Naive thymus-derived CD4-positive, alpha-beta T cell (primary cell): ENCODE results near the gene GCNA. TPM values are rescaled to one million over a fixed set of nuclear protein-coding genes. Genes with fewer than 3 reads are reported as not detected.

Source experiments
- ATAC-seq: fragments of 150-1000 bp; cut with Tn5 transposase; 2 replicates; pipeline ENCODE4 v1.10.0; 2021; ENCODE audit warnings: mild to moderate bottlenecking, moderate library complexity
- CTCF ChIA-PET: fragments of 350-600 bp; sonication (Branson Sonifier 250); formaldehyde crosslinking; loops from one replicate; lab custom pipeline; 2021; ENCODE audit warnings: antibody characterized with exemption; lab: Charles Lee
- POLR2A ChIA-PET: fragments of 350-600 bp; sonication (Branson Sonifier 250); formaldehyde crosslinking; loops from one replicate; lab custom pipeline; 2021; ENCODE audit warnings: antibody characterized with exemption, inconsistent platforms; lab: Charles Lee
- DNase-seq, 9 donors: peaks; one replicate each; pipeline versions ENCODE4 v3.0.0 to v3.0.0-alpha.2; 2020 to 2022; ENCODE audit warnings: mixed read lengths in 1 of 9
- H3K27ac ChIP-seq: one replicate; pipeline ENCODE4 v1.7.0; 2013; ENCODE audit warnings: mild to moderate bottlenecking, low read depth, low read length, moderate library complexity
- H3K27me3 ChIP-seq, 2 donors: one replicate each; pipeline ENCODE4 v1.7.0; 2013; ENCODE audit warnings: low read length in 2 of 2, mild to moderate bottlenecking in 2 of 2, moderate library complexity in 2 of 2; ENCODE audit not compliant: control insufficient read depth in 2 of 2, insufficient read depth in 2 of 2
- H3K36me3 ChIP-seq, 3 experiments: 1 replicate in 2 of 3; 2 replicates in 1 of 3; pipeline ENCODE4 v1.7.0; 2013; ENCODE audit warnings: low read length in 3 of 3, mild to moderate bottlenecking in 3 of 3, moderate library complexity in 1 of 3; ENCODE audit not compliant: insufficient read depth in 3 of 3, control insufficient read depth in 2 of 3
- H3K4me1 ChIP-seq, 2 donors: one replicate each; pipeline ENCODE4 v1.7.0; 2013; ENCODE audit warnings: low read length in 2 of 2, mild to moderate bottlenecking in 2 of 2, moderate library complexity in 1 of 2; ENCODE audit not compliant: control insufficient read depth in 2 of 2, insufficient read depth in 2 of 2
- H3K4me3 ChIP-seq: 2 replicates; pipeline ENCODE4 v1.7.0; 2013; ENCODE audit warnings: mild to moderate bottlenecking, low read length
- H3K9me3 ChIP-seq, 3 experiments: 1 replicate in 2 of 3; 2 replicates in 1 of 3; pipeline ENCODE4 v1.7.0; 2013; ENCODE audit warnings: low read length in 3 of 3; ENCODE audit not compliant: control insufficient read depth in 2 of 3
- H3K27ac Mint-ChIP-seq, 9 donors: one replicate each; pipeline ENCODE4 v1.8.0; 2020 to 2022; ENCODE audit warnings: mixed read lengths in 9 of 9, mild to moderate bottlenecking in 8 of 9, moderate library complexity in 5 of 9, inconsistent platforms in 2 of 9
- H3K27me3 Mint-ChIP-seq, 5 donors: one replicate each; pipeline ENCODE4 v1.8.0; 2021 to 2022; ENCODE audit warnings: mixed read lengths in 5 of 5, mild to moderate bottlenecking in 1 of 5
- H3K36me3 Mint-ChIP-seq, 5 donors: one replicate each; pipeline ENCODE4 v1.8.0; 2020 to 2022; ENCODE audit warnings: mixed read lengths in 5 of 5, mild to moderate bottlenecking in 3 of 5, inconsistent platforms in 1 of 5
- H3K4me1 Mint-ChIP-seq, 7 donors: one replicate each; pipeline ENCODE4 v1.8.0; 2020 to 2022; ENCODE audit warnings: mixed read lengths in 7 of 7, mild to moderate bottlenecking in 3 of 7, inconsistent platforms in 1 of 7
- H3K4me3 Mint-ChIP-seq, 10 donors: one replicate each; pipeline ENCODE4 v1.8.0; 2020 to 2022; ENCODE audit warnings: mild to moderate bottlenecking in 10 of 10, mixed read lengths in 10 of 10, moderate library complexity in 6 of 10, inconsistent platforms in 2 of 10
- H3K9me3 Mint-ChIP-seq, 11 donors: one replicate each; pipeline ENCODE4 v1.8.0; 2020 to 2022; ENCODE audit warnings: mixed read lengths in 11 of 11, mild to moderate bottlenecking in 4 of 11, inconsistent platforms in 1 of 11, moderate library complexity in 1 of 11
- intact Hi-C, 2 donors: fragments of 100-400 bp; cut with micrococcal nuclease; formaldehyde crosslinking; loops; one replicate each; pipeline ENCODE4 v1.15.1; 2023
- polyA plus RNA-seq, 2 donors: library from polyadenylated mRNA; unstranded; fragments of 300-500 nt; fragmentation: Illumina TruSeq; gene quantifications; one replicate each; pipeline ENCODE4 v1.2.3, GENCODE V29; 2021
- total RNA-seq, 6 experiments: library from RNA in 5 of 6; stranded (reverse) in 5 of 6; gene quantifications; 1 replicate in 5 of 6; 2 replicates in 1 of 6; pipeline ENCODE4 v1.2.3 and lab custom pipeline; 2021 to 2026

The GCNA gene
- total and polyA plus RNA-seq, 7 experiments from 2014 or later: 0.08 to 14.7 (median 2.8) TPM

DNA sequence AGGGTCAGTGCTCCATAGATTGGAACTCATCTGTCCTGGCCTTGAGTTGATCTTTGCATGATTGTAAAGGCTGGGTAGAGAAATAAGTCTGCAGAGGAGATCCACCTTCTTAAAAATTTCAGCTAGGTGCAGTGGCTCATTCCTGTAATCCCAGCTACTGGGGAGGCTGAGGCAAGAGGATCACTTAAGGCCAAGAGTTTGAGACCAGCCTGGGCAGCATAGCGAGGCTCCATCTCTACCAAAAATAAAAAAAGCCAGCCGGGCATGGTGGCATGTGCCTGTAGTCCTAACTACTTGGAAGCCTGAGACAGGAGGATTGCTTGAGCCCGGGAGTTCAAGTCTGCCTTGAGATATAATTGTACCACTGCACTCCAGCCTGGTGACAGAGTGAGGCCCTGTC lies 40.5 kb downstream of the GCNA start:
- intact Hi-C loops: loop anchor here (1.0 to 2.0 kb wide), 4 partner anchors 9 to 86 kb away; partner anchors contain the start of gene OGT (in 1 of the 2)
- ATAC-seq: no peak
- Histone ChIP-seq H3K9me3 (no peaks in the 10 kb centered on the region), H3K27me3 (no peaks in the 10 kb centered on the region), H3K36me3 (peaks cover 0 to 6% (median 0%) of the 10 kb centered on the region in 3 experiments), H3K4me1 (peaks cover 40 to 44% of the 10 kb centered on the region in 2 donors), H3K4me3 (peak overlapping the region; percentile 52), H3K27ac (peak overlapping the region; percentile 45)
- H3K36me3 Mint-ChIP-seq: peaks cover 0 to 29% (median 8%) of the 10 kb centered on the region in 5 donors
- H3K4me3 Mint-ChIP-seq: peak overlapping the region in 9 of 10 donors; percentile 60 to 92 (median 68)
- no peak for DNase-seq
- H3K27ac Mint-ChIP-seq: peak overlapping the region in 8 of 9 donors; percentile 5 to 91 (median 68)
- ChIA-PET POLR2A (interaction anchor here (1.5 kb wide), 1 partner anchor 11 kb away, joined by 7 read pairs; no protein-coding TSS in a partner anchor), CTCF (interaction anchor here (0.6 kb wide), 1 partner anchor 70 kb away, joined by 3 read pairs; no protein-coding TSS in a partner anchor)
- H3K27me3 Mint-ChIP-seq: no peaks in the 10 kb centered on the region
- peaks cover 30 to 77% (median 67%) of the 10 kb centered on the region in 7 donors for H3K4me1 Mint-ChIP-seq
- H3K9me3 Mint-ChIP-seq: no peaks in the 10 kb centered on the region

DNA sequence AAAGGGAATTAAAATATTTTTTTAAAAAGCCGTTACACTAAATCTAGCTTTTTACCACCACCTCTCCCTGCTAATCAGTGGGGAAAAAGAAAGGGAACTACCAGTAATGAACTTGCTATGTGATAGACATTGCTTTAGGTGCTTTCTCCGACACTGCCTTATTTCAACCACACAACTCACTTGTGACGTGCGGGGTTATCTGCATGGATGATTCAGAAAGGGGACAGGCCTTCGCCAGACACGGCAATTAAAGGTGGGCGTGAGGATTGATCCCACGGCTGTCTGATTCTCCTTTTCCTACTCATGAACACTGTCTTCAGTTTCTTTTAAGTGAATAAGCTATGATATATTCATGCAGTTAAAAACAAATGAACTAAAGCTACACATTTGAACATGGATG lies 41.0 kb downstream of the GCNA start:
- peak; percentile 48 for ATAC-seq
- Mint-ChIP-seq H3K36me3 (peaks cover 0 to 29% (median 8%) of the 10 kb centered on the region in 5 donors), H3K4me1 (peaks cover 30 to 80% (median 71%) of the 10 kb centered on the region in 7 donors), H3K9me3 (no peaks in the 10 kb centered on the region), H3K4me3 (peak overlapping the region in 6 of 10 donors; percentile 54 to 92 (median 62)), H3K27ac (peak overlapping the region in 8 of 9 donors; percentile 15 to 91 (median 77)), H3K27me3 (no peaks in the 10 kb centered on the region)
- H3K4me1 ChIP-seq: peaks cover 43 to 48% of the 10 kb centered on the region in 2 donors
- H3K9me3 ChIP-seq: no peaks in the 10 kb centered on the region
- intact Hi-C loops: loop anchor here (2.0 kb wide), 3 partner anchors 18 to 86 kb away; partner anchors contain the start of gene OGT (in 1 of the 2)
- DNase-seq: peak in 2 of 9 donors; percentile 50 to 59
- no peak overlapping the region for H3K27ac ChIP-seq
- no peak overlapping the region for H3K4me3 ChIP-seq
- no peaks in the 10 kb centered on the region for H3K27me3 ChIP-seq
- CTCF ChIA-PET: interaction anchor here (0.6 kb wide), 1 partner anchor 70 kb away, joined by 3 read pairs; no protein-coding TSS in a partner anchor
- peaks cover 0 to 6% (median 0%) of the 10 kb centered on the region in 3 experiments for H3K36me3 ChIP-seq
- POLR2A ChIA-PET: no interaction called here

DNA sequence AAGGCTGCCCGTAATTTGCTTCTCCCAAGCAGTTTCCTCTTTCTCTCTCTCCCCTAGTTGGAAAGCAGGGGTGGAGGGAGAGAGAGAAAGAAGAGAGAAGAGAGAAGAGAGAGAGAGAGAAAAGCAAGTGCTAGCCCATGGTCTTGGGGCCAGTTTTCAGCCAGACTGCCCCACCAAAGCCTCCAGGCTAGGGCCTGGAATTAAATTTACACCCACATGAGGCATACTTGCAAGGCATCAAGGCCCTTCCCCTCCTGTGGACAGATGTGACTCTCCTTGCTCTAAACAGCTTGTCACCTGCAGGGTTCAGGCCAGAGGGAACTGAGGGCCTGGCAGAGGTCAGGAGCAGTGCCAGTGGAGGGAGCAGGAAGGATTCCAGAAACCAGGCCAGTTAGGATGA lies 41.7 kb downstream of the GCNA start:
- no peak for ATAC-seq
- Mint-ChIP-seq H3K9me3 (no peaks in the 10 kb centered on the region), H3K27me3 (no peaks in the 10 kb centered on the region), H3K36me3 (peaks cover 0 to 27% (median 5%) of the 10 kb centered on the region in 5 donors), H3K4me1 (peaks cover 30 to 79% (median 71%) of the 10 kb centered on the region in 7 donors), H3K4me3 (peak overlapping the region in 1 of 10 donors; percentile 43), H3K27ac (peak overlapping the region in 4 of 9 donors; percentile 48 to 91 (median 71))
- intact Hi-C loops: loop anchor here (2.0 kb wide), 3 partner anchors 17 to 87 kb away; partner anchors contain the start of gene OGT (in 1 of the 2)
- Histone ChIP-seq H3K27me3 (no peaks in the 10 kb centered on the region), H3K9me3 (no peaks in the 10 kb centered on the region), H3K4me3 (no peak overlapping the region), H3K36me3 (no peaks in the 10 kb centered on the region), H3K27ac (peak overlapping the region; percentile 19), H3K4me1 (peaks cover 43 to 53% of the 10 kb centered on the region in 2 donors)
- no peak for DNase-seq
- ChIA-PET POLR2A (interaction anchor here (0.9 kb wide), 1 partner anchor 35 kb away, joined by 3 read pairs; no protein-coding TSS in a partner anchor), CTCF (no interaction called here)

DNA sequence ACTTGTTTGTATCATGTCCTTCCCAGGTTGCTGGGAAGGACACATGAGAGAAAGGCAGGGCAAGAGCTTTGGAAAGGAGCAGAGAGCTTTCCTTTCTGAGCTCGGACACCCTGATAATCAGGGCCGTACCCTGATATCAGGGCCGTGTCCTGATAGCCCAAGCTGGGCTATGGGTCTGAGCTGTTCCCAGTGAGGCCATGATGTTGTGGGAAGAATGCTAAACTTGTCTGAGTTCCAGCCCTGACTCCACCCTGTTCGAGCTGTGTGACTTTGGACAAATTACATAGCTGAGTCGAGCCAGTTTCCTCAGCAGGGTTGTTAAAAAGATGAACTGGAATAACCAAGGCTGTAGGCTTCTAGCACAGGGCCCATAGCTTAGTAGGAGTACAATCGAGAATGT lies 43.4 kb downstream of the GCNA start:
- Mint-ChIP-seq H3K9me3 (no peaks in the 10 kb centered on the region), H3K4me3 (peak overlapping the region in 1 of 10 donors; percentile 37), H3K36me3 (peaks cover 0 to 18% (median 0%) of the 10 kb centered on the region in 5 donors), H3K27ac (peak overlapping the region in 7 of 9 donors; percentile 31 to 92 (median 69)), H3K27me3 (no peaks in the 10 kb centered on the region), H3K4me1 (peaks cover 25 to 74% (median 63%) of the 10 kb centered on the region in 7 donors)
- Histone ChIP-seq H3K27me3 (no peaks in the 10 kb centered on the region), H3K36me3 (no peaks in the 10 kb centered on the region), H3K4me1 (peaks cover 43 to 46% of the 10 kb centered on the region in 2 donors), H3K27ac (no peak overlapping the region), H3K4me3 (no peak overlapping the region), H3K9me3 (no peaks in the 10 kb centered on the region)
- ChIA-PET CTCF (interaction anchor here (0.6 to 2.3 kb wide), 2 partner anchors 29 to 203 kb away, joined by 5 read pairs; no protein-coding TSS in a partner anchor), POLR2A (interaction anchor here (0.6 kb wide), 1 partner anchor 59 kb away, joined by 3 read pairs; no protein-coding TSS in a partner anchor)
- ATAC-seq (no peak), DNase-seq (no peak)
- intact Hi-C loops: loop anchor here (1.0 to 2.0 kb wide), 3 partner anchors 12 to 31 kb away; no protein-coding TSS in a partner anchor

DNA sequence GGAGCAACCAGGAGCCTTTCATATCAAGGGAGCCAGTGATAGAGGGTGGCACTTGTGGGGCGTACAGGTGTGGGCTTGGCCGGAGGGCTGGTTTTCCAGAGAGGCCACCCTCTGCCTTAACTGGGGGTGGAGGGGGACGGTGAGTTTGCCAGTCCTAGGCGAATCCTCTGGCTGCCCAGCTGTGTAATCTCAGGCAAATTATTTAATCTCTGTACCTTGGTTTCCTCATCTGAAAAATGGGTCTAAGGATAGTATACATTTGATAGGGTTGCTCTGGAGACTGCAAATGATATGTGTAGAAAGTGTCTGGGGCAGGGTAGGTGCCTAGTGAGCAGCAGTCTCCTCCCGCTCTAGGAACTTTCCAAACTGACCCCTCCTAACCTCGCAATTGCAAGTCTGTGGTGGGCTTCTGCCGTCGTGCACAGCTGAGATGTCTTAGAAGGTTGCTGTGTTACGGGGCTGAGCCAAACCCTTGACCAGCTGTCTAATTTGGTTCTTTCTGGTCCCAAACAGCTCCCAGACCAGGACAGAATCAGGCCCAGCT lies 43.9 kb downstream of the GCNA start:
- intact Hi-C loops: loop anchor here (1.0 to 2.0 kb wide), 3 partner anchors 13 to 31 kb away; no protein-coding TSS in a partner anchor
- H3K27me3 ChIP-seq: no peaks in the 10 kb centered on the region
- H3K4me3 Mint-ChIP-seq: peak overlapping the region in 2 of 10 donors; percentile 37 to 73
- H3K4me3 ChIP-seq: no peak overlapping the region
- H3K9me3 ChIP-seq: no peaks in the 10 kb centered on the region
- H3K9me3 Mint-ChIP-seq: no peaks in the 10 kb centered on the region
- DNase-seq (no peak), ATAC-seq (no peak)
- POLR2A ChIA-PET: interaction anchor here (0.7 to 1.8 kb wide), 2 partner anchors 15 to 256 kb away, joined by 3 to 4 read pairs; partner anchors contain the start of gene TAF1
- H3K4me1 ChIP-seq: peaks cover 43 to 46% of the 10 kb centered on the region in 2 donors
- CTCF ChIA-PET: interaction anchor here (0.6 to 2.3 kb wide), 3 partner anchors 28 to 204 kb away, joined by 3 to 5 read pairs (median 5); no protein-coding TSS in a partner anchor
- peaks cover 25 to 73% (median 60%) of the 10 kb centered on the region in 7 donors for H3K4me1 Mint-ChIP-seq
- no peaks in the 10 kb centered on the region for H3K27me3 Mint-ChIP-seq
- H3K27ac Mint-ChIP-seq: peak overlapping the region in 8 of 9 donors; percentile 31 to 92 (median 80)
- H3K27ac ChIP-seq: no peak overlapping the region
- H3K36me3 ChIP-seq: no peaks in the 10 kb centered on the region
- peaks cover 0 to 16% (median 0%) of the 10 kb centered on the region in 5 donors for H3K36me3 Mint-ChIP-seq
